HS-5 (cell line): ENCODE measurements around the gene FUBP1.
A peak's percentile ranks its signal among the peaks of the same experiment; 100 is the strongest.
"Not testable (repeated sequence)": the region's sequence is repeated elsewhere in the genome, so short reads cannot be mapped to it uniquely, and the experiment has no call there.

Experiments
- DNase-seq: peaks from one replicate; pipeline ENCODE4 v3.0.0-alpha.2; 2012; ENCODE audit warnings: low read depth

FUBP1 gene

DNA sequence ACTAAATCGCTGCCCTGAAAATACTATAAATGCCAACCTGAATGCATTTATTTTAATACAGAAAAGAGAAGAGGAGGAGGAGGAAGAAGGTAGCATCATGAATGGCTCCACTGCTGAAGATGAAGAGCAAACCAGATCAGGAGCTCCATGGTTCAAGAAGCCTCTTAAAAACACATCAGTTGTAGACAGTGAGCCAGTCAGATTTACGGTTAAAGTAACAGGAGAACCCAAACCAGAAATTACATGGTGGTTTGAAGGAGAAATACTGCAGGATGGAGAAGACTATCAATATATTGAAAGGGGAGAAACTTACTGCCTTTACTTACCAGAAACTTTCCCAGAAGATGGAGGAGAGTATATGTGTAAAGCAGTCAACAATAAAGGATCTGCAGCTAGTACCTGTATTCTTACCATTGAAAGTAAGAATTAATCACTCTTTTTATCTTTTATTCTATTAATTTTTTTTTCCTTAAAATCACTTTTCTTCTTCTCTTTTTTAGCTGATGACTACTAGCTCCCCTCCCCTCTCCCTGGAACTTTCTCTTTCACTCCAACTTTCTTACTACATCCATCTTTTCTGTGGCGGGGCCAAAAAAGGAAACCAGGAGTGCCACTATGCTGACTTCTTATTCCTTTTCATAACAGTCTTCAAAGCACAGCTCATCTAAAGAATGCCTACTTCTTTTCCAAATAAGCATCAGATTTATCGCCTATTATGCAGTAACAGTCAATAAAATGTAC is 36.3 kb downstream of the FUBP1 start:
- no peak for DNase-seq

- no peak for DNase-seq
Measured at GRCh38 chr1:77940921-77941570, 37.8 kb downstream of the FUBP1 start.

GRCh38 chr1:77938651-77939050 is 40.2 kb downstream of the FUBP1 start:
- no peak for DNase-seq

GRCh38 chr1:77929806-77930205 is 49.1 kb downstream of the FUBP1 start:
- DNase-seq, result no peak

DNA sequence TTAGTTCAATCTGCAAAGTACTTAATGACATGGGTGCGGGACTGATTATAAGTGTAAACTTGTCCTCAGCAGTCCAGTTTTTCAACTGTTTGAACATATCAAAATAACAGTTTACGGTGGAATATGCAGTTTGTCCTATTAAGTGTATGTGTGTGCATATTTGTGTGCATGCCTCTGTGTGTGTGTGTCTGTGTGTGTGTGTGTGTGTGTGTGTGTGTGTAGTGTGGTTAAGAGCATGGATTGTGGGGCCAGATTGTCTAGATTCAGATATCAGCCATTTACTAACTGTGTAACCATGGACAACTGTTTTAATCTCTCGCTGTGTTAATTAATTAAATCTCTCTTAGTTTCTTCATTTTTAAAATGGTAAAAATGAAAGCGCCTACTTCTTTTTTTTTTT is 51.5 kb downstream of the FUBP1 start:
- no peak for DNase-seq

GRCh38 chr1:77926561-77927357 is 52.1 kb downstream of the FUBP1 start:
- no peak for DNase-seq

- no peak for DNase-seq
Measured at GRCh38 chr1:77925956-77926355, 52.9 kb downstream of the FUBP1 start.

DNA sequence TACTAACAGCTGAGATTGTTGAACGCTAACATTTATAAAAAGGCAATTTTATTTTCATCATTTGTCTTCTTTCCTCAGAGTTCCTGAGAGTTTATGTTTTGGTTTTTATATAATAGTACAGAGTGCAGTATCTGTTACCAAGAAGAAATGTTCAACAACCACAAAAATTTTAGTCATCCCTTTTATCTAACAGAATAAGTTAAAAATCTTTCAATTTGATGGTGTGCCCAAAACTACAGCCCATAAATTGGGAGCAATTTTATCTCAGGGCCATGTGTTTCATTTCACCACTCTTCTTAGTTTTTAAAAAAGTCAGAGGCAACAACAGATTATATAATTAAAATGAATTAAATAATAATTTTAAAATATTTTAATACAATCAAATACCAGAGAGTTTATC is 53.4 kb downstream of the FUBP1 start:
- DNase-seq, result no peak

DNA sequence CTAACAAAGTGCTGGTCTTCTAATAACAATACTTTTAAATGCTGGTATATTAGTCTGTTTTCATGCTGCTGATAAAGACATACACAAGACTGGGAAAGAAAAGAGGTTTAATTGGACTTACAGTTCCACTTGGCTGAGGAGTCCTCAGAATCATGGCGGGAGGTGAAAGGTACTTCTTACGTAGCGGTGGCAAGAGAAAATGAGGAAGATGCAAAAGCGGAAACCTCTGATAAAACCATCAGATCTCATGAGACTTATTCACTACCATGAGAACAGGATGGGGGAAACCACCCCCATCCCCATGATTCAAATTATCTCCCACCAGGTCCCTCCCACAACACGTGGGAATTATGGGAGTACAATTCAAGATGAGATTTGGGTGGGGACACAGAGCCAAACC is 60.0 kb downstream of the FUBP1 start:
- not testable (repeated sequence) for DNase-seq

GRCh38 chr1:77910116-77910515 is 68.8 kb downstream of the FUBP1 start:
- DNase-seq, result no peak

DNA sequence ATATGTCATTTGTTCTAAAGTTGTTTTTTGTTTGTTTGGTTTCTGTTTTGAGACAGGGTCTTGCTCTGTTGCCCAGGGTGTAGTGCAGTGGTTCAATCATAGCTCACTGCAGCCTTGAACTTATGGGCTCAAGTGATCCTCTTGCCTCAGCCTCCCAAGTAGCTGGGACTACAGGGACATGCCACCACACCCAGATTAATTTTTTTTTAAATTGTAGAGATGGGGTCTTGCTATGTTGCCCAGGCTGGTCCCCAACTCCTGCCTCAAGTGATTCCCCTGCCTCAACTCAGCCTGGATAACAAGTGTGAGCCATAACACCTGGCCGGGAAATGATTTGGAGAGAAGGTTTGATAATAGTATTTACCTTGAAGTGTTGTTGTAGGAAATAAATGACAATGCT is 72.2 kb downstream of the FUBP1 start:
- DNase-seq, result no peak

DNA sequence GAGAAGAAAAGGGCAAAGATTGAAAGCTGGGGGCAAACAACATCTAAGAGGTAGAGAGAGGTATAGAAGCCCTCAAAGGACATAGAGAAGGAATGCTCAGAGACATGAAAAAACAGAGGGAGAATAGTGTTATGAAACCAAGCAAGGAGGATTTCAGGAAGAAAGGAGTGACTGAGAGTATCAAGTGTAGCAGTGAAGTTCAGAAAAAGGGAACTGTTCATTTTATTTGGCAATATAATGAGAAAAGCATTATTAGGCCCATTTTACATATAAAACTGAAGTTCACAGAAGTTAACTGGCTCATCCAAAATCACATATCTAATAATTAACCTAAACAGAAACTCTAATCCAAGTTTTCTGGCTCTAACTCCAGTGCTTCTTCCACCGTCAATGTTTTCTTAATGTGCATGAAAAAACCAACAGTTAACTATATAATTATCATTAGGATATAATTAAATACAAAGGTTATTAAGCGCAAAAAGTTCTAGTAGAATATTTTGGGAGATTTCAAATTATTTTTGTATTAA is 72.8 kb downstream of the FUBP1 start:
- no peak for DNase-seq

DNA sequence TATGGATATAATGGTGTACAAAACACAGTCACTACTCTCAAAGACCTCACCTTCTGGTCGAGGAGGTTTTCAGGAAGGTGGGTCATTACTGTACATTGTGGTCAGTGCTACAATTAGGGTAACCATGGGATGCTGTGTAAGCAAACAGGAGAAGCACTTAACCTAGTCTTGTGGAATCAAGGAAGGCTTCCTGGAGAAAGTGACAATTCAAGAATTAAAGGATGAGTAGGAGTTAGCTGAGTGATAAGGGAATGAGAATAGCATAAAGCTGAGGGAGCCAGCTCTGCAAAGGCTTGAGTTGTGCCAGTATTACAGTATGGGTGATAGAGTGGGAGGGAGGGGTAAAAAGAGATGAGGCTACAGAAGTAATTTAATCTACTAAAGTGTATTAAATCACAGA is 73.3 kb downstream of the FUBP1 start:
- DNase-seq, result no peak

DNA sequence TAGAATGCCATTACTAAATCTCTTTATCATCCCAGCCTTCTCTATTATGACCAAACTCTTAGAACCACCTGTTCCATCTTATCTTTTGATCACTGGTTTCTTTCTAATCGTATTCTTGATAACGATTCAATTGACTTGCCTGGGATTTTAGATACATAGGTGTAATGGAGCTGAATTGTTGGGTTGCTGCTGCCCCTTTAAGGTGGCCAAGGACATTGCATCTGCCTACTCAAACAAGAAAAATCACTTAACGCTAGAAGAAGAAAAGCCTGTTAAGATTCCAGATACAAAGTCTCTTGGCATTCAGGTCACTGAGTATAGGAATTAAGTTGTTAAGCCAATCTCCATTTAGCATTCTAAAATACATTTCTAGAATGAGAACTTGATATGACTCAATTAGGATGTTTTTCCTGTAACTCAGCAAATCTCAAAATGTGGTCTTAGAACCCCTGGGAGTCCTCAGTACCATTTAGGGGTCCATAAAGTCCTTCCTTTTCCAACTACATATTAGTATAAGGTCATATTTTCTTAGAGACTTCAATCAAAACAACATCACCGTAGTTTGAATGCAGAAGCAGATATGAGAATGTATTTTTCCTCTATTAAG is 78.1 kb downstream of the FUBP1 start:
- peak; percentile 14 for DNase-seq

DNA sequence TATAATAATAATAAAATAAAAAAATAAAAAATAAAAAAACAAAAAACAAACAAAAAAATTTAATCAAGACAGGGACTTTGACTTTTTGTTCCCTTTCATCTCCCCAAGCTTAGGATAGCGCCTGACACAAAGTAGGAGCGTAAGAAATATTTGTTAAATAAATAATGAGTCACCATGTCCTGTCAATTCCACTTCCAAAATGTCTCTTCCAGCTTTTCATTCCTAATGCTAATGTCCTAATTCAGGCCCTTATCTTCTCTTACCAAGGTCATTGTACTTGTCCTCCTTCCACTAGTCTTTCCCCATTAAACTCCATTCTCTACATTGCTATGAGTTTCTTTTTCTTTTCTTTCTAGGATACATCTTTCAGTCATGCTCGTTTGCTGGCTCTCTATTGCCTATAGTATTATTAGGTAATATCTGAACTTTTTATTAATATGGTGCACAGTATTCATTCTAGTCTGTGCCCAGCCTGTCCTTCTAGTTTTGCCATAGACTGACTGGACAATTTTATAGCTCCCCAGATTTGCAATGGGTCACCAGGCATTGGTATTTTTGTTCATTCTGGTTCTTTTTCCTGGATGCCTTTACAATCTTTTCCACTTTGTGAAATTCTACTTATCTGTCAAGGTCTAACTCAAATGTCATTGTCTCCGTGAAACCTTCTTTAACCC is 79.1 kb downstream of the FUBP1 start:
- DNase-seq, result no peak
